ENCODE measurements around the gene OOSP3. TPM values are rescaled to one million over a fixed set of nuclear protein-coding genes. Genes with fewer than 3 reads are reported as not detected.

The OOSP3 gene
- total and polyA plus RNA-seq, 2 donors (not counting 1 experiment from before 2014, with no cell fraction given), result not detected

GRCh38 chr11:59939482-59939881 lies 60.9 kb downstream of the OOSP3 start:
- no peak for TF ChIP-seq EZH2 (IDR thresholded peaks at IDR 0.05; ENCODE audit: borderline replicate concordance, insufficient read depth, low read depth, low read length, poor library complexity, severe bottlenecking)
- TF ChIP-seq, protein P1, sequence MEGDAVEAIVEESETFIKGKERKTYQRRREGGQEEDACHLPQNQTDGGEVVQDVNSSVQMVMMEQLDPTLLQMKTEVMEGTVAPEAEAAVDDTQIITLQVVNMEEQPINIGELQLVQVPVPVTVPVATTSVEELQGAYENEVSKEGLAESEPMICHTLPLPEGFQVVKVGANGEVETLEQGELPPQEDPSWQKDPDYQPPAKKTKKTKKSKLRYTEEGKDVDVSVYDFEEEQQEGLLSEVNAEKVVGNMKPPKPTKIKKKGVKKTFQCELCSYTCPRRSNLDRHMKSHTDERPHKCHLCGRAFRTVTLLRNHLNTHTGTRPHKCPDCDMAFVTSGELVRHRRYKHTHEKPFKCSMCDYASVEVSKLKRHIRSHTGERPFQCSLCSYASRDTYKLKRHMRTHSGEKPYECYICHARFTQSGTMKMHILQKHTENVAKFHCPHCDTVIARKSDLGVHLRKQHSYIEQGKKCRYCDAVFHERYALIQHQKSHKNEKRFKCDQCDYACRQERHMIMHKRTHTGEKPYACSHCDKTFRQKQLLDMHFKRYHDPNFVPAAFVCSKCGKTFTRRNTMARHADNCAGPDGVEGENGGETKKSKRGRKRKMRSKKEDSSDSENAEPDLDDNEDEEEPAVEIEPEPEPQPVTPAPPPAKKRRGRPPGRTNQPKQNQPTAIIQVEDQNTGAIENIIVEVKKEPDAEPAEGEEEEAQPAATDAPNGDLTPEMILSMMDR (IDR thresholded peaks at IDR 0.05), result peak; percentile 40
- H3K4me2 ChIP-seq (replicated peaks; ENCODE audit: low read depth, low read length, poor library complexity, severe bottlenecking), result no peak overlapping the region
- H3K4me3 ChIP-seq (ENCODE audit: control extremely low read depth in 1 of 5, extremely low read depth in 1 of 5, insufficient read depth in 1 of 5, low read depth in 2 of 5, low read length in 4 of 5), result no peak overlapping the region
- no peaks in the 10 kb centered on the region for H3K9me3 Mint-ChIP-seq (ENCODE audit: insufficient read depth)
- peaks cover 15% of the 10 kb centered on the region for H3K27me3 Mint-ChIP-seq
- H3K27ac ChIP-seq (ENCODE audit: low read length in 2 of 2), result no peak overlapping the region
- no peak overlapping the region for H2AFZ ChIP-seq (ENCODE audit: insufficient read depth, low read depth, low read length, poor library complexity, severe bottlenecking)
- H3K9me3 ChIP-seq (ENCODE audit: control extremely low read depth in 1 of 3, control insufficient read depth in 2 of 3, insufficient read depth in 1 of 3, low read length in 2 of 3), result no peaks in the 10 kb centered on the region
- H3K4me3 Mint-ChIP-seq, result no peak overlapping the region
- CTCF ChIA-PET, result no interaction called here
- no peaks in the 10 kb centered on the region for H3K36me3 ChIP-seq (replicated peaks in 1 of 2; ENCODE audit: control extremely low read depth in 1 of 2, control insufficient read depth in 1 of 2, extremely low read depth in 1 of 2, insufficient read depth in 2 of 2, low read length in 1 of 2)
- no peak overlapping the region for H3K9ac ChIP-seq (ENCODE audit: low read length)
- ATAC-seq (ENCODE audit: low read depth), result no peak
- DNase-seq, result no peak
- no peaks in the 10 kb centered on the region for H3K4me1 ChIP-seq (ENCODE audit: control insufficient read depth in 2 of 2, insufficient read depth in 2 of 2, low read length in 2 of 2)
- POLR2A ChIA-PET, result no interaction called here
- peaks cover 0 to 6% (median 0%) of the 10 kb centered on the region in 4 experiments for H3K27me3 ChIP-seq (replicated peaks in 1 of 4; ENCODE audit: control extremely low read depth in 1 of 4, control insufficient read depth in 3 of 4, insufficient read depth in 4 of 4, low read length in 3 of 4)
- H3K79me2 ChIP-seq (ENCODE audit: control insufficient read depth, insufficient read depth, low read length), result no peaks in the 10 kb centered on the region
- H3K27ac Mint-ChIP-seq, result no peak overlapping the region
- no peaks in the 10 kb centered on the region for H4K20me1 ChIP-seq (ENCODE audit: control insufficient read depth, insufficient read depth, low read length, poor library complexity, severe bottlenecking)
- intact Hi-C loops (cut with micrococcal nuclease), result no loop called here
- WGBS (ENCODE audit: insufficient coverage), result 80% methylated on average over 2 of the region's 2 CpGs
- no peaks in the 10 kb centered on the region for H3K4me1 Mint-ChIP-seq

GRCh38 chr11:59941091-59941490 lies 62.5 kb downstream of the OOSP3 start:
- 100% methylated on average over 1 of the region's 4 CpGs for WGBS (ENCODE audit: insufficient coverage)
- CTCF ChIA-PET, result no interaction called here

More at GRCh38 chr11:59941091-59941490, 62.5 kb downstream of the OOSP3 start:
- POLR2A ChIA-PET, result no interaction called here
- Histone ChIP-seq H3K4me2 (replicated peaks; ENCODE audit: low read depth, low read length, poor library complexity, severe bottlenecking) (no peak overlapping the region), H3K4me3 (ENCODE audit: control extremely low read depth in 1 of 5, extremely low read depth in 1 of 5, insufficient read depth in 1 of 5, low read depth in 2 of 5, low read length in 4 of 5) (no peak overlapping the region), H3K9me3 (ENCODE audit: control extremely low read depth in 1 of 3, control insufficient read depth in 2 of 3, insufficient read depth in 1 of 3, low read length in 2 of 3) (no peaks in the 10 kb centered on the region), H2AFZ (ENCODE audit: insufficient read depth, low read depth, low read length, poor library complexity, severe bottlenecking) (no peak overlapping the region), H3K36me3 (replicated peaks in 1 of 2; ENCODE audit: control extremely low read depth in 1 of 2, control insufficient read depth in 1 of 2, extremely low read depth in 1 of 2, insufficient read depth in 2 of 2, low read length in 1 of 2) (no peaks in the 10 kb centered on the region), H3K79me2 (ENCODE audit: control insufficient read depth, insufficient read depth, low read length) (no peaks in the 10 kb centered on the region), H4K20me1 (ENCODE audit: control insufficient read depth, insufficient read depth, low read length, poor library complexity, severe bottlenecking) (no peaks in the 10 kb centered on the region), H3K9ac (ENCODE audit: low read length) (no peak overlapping the region), H3K27ac (ENCODE audit: low read length in 2 of 2) (no peak overlapping the region), H3K4me1 (ENCODE audit: control insufficient read depth in 2 of 2, insufficient read depth in 2 of 2, low read length in 2 of 2) (no peaks in the 10 kb centered on the region), H3K27me3 (replicated peaks in 1 of 4; ENCODE audit: control extremely low read depth in 1 of 4, control insufficient read depth in 3 of 4, insufficient read depth in 4 of 4, low read length in 3 of 4) (peaks cover 0 to 6% (median 0%) of the 10 kb centered on the region in 4 experiments)
- Mint-ChIP-seq H3K27me3 (peaks cover 19% of the 10 kb centered on the region), H3K9me3 (ENCODE audit: insufficient read depth) (no peaks in the 10 kb centered on the region), H3K4me1 (no peaks in the 10 kb centered on the region), H3K4me3 (no peak overlapping the region), H3K27ac (no peak overlapping the region)
- DNase-seq (no peak), ATAC-seq (ENCODE audit: low read depth) (no peak)
- no peak for TF ChIP-seq EZH2 (IDR thresholded peaks at IDR 0.05; ENCODE audit: borderline replicate concordance, insufficient read depth, low read depth, low read length, poor library complexity, severe bottlenecking)
- TF ChIP-seq, protein P1 (IDR thresholded peaks at IDR 0.05), result no peak
- intact Hi-C loops (cut with micrococcal nuclease), result no loop called here

Measured in B cell (primary cell).